Activated naive CD4-positive, alpha-beta T cell treated with anti-CD3 and anti-CD28 coated beads, Interleukin-2, amount 50 U/mL, for 24 hours (primary cell): ENCODE measurements around the gene FOXN3.

Experiments used
- H3K27ac Mint-ChIP-seq: one replicate; pipeline ENCODE4 v1.8.0; 2021; ENCODE audit warnings: mild to moderate bottlenecking, mixed read lengths
- H3K27me3 Mint-ChIP-seq: one replicate; pipeline ENCODE4 v1.8.0; 2021; ENCODE audit warnings: mixed read lengths
- H3K36me3 Mint-ChIP-seq: one replicate; pipeline ENCODE4 v1.8.0; 2021; ENCODE audit warnings: mixed read lengths
- H3K4me1 Mint-ChIP-seq: one replicate; pipeline ENCODE4 v1.8.0; 2021; ENCODE audit warnings: mixed read lengths
- H3K4me3 Mint-ChIP-seq: one replicate; pipeline ENCODE4 v1.8.0; 2021; ENCODE audit warnings: mild to moderate bottlenecking, mixed read lengths
- H3K9me3 Mint-ChIP-seq: one replicate; pipeline ENCODE4 v1.8.0; 2021; ENCODE audit warnings: mixed read lengths

FOXN3 gene

GRCh38 chr14:89291351-89291940 lies 125.6 kb downstream of the FOXN3 start:
- peaks cover 60% of the 10 kb centered on the region for H3K4me1 Mint-ChIP-seq
- no peaks in the 10 kb centered on the region for H3K27me3 Mint-ChIP-seq
- H3K4me3 Mint-ChIP-seq, result no peak overlapping the region
- H3K36me3 Mint-ChIP-seq, result peaks cover 12% of the 10 kb centered on the region
- peak overlapping the region; percentile 30 for H3K27ac Mint-ChIP-seq
- H3K9me3 Mint-ChIP-seq, result no peaks in the 10 kb centered on the region

DNA sequence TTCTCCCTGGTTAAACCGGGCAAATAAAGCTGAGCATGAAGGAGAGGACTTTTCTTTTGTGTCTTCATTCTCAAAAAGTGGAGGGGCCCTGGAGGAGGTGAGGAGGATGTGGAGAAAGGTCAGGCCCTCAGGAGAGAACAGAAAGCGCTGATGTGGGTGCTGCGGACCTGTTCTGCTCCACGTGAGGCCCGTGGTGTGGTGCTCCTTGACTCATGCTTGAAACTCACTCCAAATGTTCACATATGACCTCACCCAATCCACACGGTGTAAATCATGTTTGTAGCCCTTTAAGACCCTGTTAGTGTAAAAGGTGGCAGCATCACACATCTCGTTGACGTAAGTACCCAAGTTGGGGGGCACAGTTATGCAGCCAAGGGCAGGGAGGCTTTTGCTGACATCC lies 126.2 kb downstream of the FOXN3 start:
- H3K4me3 Mint-ChIP-seq, result no peak overlapping the region
- H3K27me3 Mint-ChIP-seq, result no peaks in the 10 kb centered on the region
- no peak overlapping the region for H3K27ac Mint-ChIP-seq
- peaks cover 12% of the 10 kb centered on the region for H3K36me3 Mint-ChIP-seq
- peaks cover 60% of the 10 kb centered on the region for H3K4me1 Mint-ChIP-seq
- H3K9me3 Mint-ChIP-seq, result no peaks in the 10 kb centered on the region

GRCh38 chr14:89289477-89289876 lies 127.6 kb downstream of the FOXN3 start:
- H3K36me3 Mint-ChIP-seq, result peaks cover 12% of the 10 kb centered on the region
- H3K4me1 Mint-ChIP-seq, result peaks cover 62% of the 10 kb centered on the region
- no peak overlapping the region for H3K27ac Mint-ChIP-seq
- no peak overlapping the region for H3K4me3 Mint-ChIP-seq
- H3K9me3 Mint-ChIP-seq, result no peaks in the 10 kb centered on the region
- H3K27me3 Mint-ChIP-seq, result no peaks in the 10 kb centered on the region

- Mint-ChIP-seq H3K27ac (no peak overlapping the region), H3K27me3 (no peaks in the 10 kb centered on the region), H3K9me3 (no peaks in the 10 kb centered on the region), H3K36me3 (peaks cover 13% of the 10 kb centered on the region), H3K4me1 (peaks cover 60% of the 10 kb centered on the region), H3K4me3 (no peak overlapping the region)
Observed at GRCh38 chr14:89288114-89288513, 128.9 kb downstream of the FOXN3 start.

DNA sequence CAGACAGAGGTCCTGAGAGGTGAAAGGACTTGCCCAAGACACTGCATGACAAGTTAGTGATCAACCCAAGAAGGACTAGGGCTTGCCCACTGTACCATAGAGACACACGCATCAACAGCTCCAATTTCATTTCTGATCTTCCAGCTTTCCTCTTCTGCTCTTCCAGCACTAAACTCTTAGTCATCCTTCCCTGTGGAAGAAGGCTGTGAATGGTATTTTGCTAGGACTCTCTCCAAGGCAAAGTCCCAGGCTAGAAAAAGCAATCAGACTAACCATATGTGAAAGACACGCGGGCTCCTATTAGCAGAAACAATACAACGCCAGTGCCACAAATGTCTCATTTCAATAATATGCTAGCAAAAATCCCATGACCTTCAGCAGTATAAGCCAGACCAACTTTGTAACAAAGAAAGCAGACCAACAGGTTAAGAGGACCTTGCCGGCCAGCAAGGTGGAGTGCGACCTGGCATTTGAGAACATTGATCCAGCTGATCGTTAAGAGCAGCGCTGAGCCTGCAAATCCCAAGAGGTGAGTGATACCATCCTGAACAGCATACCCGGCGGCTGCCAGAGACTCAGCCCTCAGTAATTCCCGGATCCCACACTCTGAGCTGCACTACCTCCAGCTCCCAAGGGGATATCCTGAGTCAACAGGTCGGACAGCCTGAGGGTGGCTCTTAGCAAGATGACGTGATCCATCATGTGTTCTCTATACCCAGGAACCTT lies 132.5 kb downstream of the FOXN3 start:
- peaks cover 48% of the 10 kb centered on the region for H3K4me1 Mint-ChIP-seq
- H3K36me3 Mint-ChIP-seq, result peaks cover 16% of the 10 kb centered on the region
- no peaks in the 10 kb centered on the region for H3K9me3 Mint-ChIP-seq
- no peaks in the 10 kb centered on the region for H3K27me3 Mint-ChIP-seq
- no peak overlapping the region for H3K4me3 Mint-ChIP-seq
- H3K27ac Mint-ChIP-seq, result peak overlapping the region; percentile 52

DNA sequence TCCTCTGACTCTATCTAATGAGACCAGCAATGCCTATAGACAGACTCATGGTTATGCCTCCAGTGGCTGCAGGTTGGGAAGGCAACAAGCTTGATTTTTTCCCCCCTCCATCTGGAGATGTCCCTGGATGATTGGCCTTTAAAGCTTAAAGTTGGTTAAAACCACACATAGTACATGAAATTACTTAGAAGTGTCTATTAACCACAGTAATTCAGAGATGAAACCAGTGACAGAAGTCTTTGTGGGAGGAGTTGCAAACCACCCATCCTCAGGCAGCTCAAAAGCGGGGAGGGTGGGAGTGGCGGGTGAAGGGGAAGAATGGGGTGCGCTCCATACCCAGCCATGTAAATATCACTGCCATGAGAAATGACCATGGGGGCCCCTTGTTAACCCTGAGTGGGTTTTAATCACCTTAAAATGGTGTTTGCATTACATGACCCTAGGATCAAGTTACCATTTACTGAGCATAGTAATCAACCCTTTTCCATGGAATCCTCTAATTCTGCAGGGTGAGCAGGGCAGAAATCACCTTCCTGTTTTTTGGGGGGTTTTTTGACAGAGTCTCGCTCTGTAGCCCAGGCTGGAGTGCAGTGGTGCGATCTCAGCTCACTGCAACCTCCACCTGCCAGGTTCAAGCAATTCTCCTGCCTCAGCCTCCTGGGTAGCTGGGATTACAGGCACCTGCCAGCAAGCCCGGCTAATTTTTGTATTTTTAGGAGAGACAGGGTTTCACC lies 133.5 kb downstream of the FOXN3 start:
- Mint-ChIP-seq H3K4me3 (no peak overlapping the region), H3K27me3 (no peaks in the 10 kb centered on the region), H3K9me3 (no peaks in the 10 kb centered on the region), H3K27ac (no peak overlapping the region), H3K4me1 (peaks cover 57% of the 10 kb centered on the region), H3K36me3 (peaks cover 18% of the 10 kb centered on the region)

DNA sequence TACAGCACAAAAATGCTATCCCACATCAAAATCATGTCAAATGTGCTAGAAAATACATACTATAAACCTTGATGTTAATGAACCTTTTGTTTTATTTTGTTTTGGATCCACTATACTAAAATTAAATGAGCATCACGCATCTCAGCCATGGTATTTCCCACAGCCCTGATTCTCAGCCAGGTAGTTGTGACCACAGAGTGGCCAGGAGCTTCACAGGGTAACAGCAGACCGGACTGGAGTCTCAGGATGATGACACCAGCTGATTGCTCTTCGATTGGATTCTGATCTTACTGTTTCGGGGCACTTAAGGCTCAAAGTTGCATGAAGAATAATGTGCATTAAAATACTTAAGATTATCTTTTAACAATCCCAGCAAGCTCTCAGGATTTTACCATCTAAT lies 134.8 kb downstream of the FOXN3 start:
- Mint-ChIP-seq H3K4me3 (no peak overlapping the region), H3K27ac (no peak overlapping the region), H3K4me1 (peaks cover 63% of the 10 kb centered on the region), H3K27me3 (no peaks in the 10 kb centered on the region), H3K9me3 (no peaks in the 10 kb centered on the region), H3K36me3 (peaks cover 19% of the 10 kb centered on the region)

DNA sequence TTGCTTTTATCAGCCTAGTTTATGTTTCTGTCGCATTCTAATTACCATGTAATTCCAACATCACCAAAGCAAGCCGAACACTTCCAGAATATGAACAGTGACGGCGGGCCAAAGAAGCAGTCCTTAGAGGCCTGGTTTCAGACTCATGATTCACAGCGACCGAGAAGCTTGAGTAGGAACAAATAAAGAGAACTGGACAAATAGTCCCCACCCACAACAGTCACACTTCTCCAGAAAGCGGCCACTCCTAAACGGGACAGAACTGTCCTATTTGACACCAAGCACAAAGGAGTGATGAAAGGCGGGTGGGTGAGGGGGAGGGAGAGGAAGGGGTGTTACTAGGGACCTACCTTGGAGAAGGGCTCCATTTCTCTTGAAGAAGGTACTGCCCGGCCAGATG lies 136.4 kb downstream of the FOXN3 start:
- Mint-ChIP-seq H3K27ac (no peak overlapping the region), H3K4me3 (no peak overlapping the region), H3K27me3 (no peaks in the 10 kb centered on the region), H3K9me3 (no peaks in the 10 kb centered on the region), H3K4me1 (peaks cover 72% of the 10 kb centered on the region), H3K36me3 (peaks cover 26% of the 10 kb centered on the region)

GRCh38 chr14:89279649-89280232 lies 137.3 kb downstream of the FOXN3 start:
- peaks cover 27% of the 10 kb centered on the region for H3K36me3 Mint-ChIP-seq
- no peaks in the 10 kb centered on the region for H3K27me3 Mint-ChIP-seq
- H3K4me3 Mint-ChIP-seq, result no peak overlapping the region
- H3K4me1 Mint-ChIP-seq, result peaks cover 75% of the 10 kb centered on the region
- H3K9me3 Mint-ChIP-seq, result no peaks in the 10 kb centered on the region
- no peak overlapping the region for H3K27ac Mint-ChIP-seq

DNA sequence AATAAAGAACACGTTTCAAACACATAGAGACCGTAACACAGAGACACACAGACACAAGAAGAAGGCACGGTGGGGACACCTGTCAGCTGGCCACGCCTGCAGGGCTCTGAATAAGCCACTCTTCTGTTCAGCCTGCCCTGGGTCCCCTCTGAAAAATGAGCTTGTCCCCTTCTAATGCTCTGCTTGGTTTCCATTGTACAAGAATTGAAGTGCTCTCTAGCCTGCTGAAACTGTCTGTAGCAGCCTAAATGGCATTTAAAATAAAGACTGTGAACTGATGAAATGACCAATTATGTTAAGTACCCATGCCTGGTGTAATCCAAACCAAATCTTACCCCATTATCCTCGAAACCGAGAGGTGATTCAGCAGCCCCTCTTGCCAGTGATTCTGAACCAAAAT lies 139.8 kb downstream of the FOXN3 start:
- Mint-ChIP-seq H3K4me1 (peaks cover 75% of the 10 kb centered on the region), H3K4me3 (no peak overlapping the region), H3K36me3 (peaks cover 28% of the 10 kb centered on the region), H3K9me3 (no peaks in the 10 kb centered on the region), H3K27me3 (no peaks in the 10 kb centered on the region), H3K27ac (no peak overlapping the region)

DNA sequence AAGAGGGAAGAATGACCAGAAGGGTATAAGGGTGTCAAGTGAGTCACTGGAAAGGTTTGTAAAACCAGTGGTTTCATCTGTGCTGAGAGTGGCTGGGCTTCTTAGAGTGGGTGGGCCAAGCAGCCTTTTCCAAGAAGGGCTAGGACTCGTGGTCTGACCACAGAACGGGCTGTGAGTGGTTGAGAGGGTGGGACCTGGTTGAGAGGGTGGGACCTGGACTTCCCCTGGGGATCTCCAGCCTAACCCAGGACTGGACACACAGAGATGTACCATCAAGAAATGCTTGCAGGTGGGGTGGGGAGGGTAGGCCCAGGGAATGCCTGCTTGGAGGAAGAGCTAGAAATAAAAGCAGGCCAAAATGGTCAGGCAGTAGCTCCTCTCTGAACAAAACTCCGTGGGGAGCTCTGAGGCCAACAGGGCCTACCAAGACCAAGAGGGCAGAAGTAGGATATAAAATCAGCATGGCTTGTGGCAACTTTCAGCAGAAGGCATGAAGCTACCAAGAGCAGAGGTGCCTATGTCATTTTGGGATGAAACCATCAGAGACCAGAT lies 140.5 kb downstream of the FOXN3 start:
- Mint-ChIP-seq H3K9me3 (no peaks in the 10 kb centered on the region), H3K27ac (peak overlapping the region; percentile 53), H3K4me1 (peaks cover 74% of the 10 kb centered on the region), H3K27me3 (no peaks in the 10 kb centered on the region), H3K36me3 (peaks cover 26% of the 10 kb centered on the region), H3K4me3 (peak overlapping the region; percentile 24)

GRCh38 chr14:89270439-89271227 lies 146.4 kb downstream of the FOXN3 start:
- H3K27ac Mint-ChIP-seq, result no peak overlapping the region
- peaks cover 9% of the 10 kb centered on the region for H3K36me3 Mint-ChIP-seq
- no peak overlapping the region for H3K4me3 Mint-ChIP-seq
- no peaks in the 10 kb centered on the region for H3K9me3 Mint-ChIP-seq
- H3K27me3 Mint-ChIP-seq, result no peaks in the 10 kb centered on the region
- peaks cover 81% of the 10 kb centered on the region for H3K4me1 Mint-ChIP-seq

GRCh38 chr14:89269404-89269803 lies 147.6 kb downstream of the FOXN3 start:
- Mint-ChIP-seq H3K27me3 (no peaks in the 10 kb centered on the region), H3K27ac (no peak overlapping the region), H3K36me3 (peaks cover 10% of the 10 kb centered on the region), H3K4me1 (peaks cover 81% of the 10 kb centered on the region), H3K4me3 (no peak overlapping the region), H3K9me3 (no peaks in the 10 kb centered on the region)

- Mint-ChIP-seq H3K27ac (no peak overlapping the region), H3K27me3 (no peaks in the 10 kb centered on the region), H3K4me1 (peaks cover 79% of the 10 kb centered on the region), H3K36me3 (peaks cover 12% of the 10 kb centered on the region), H3K4me3 (no peak overlapping the region), H3K9me3 (peaks cover 5% of the 10 kb centered on the region)
Observed at GRCh38 chr14:89268514-89268913, 148.5 kb downstream of the FOXN3 start.

DNA sequence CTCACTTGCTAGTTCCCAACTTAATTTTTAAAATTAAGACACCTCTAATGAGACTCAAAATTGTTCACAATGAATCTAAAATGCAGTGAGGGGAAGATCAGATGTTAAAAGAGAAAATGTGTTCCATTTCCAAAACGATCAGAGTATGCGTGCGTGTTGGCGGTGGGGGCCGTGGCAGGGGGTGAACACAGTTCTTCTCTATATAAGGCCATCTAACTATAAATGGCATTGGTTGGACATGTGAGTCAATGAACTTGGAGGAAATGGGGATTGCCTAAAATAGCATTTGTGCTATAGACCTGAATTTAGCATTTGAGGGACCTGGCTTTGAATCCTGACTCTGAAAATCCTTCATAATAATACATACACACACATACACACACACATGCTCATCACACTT lies 149.4 kb downstream of the FOXN3 start:
- Mint-ChIP-seq H3K27ac (peak overlapping the region; percentile 21), H3K36me3 (peaks cover 13% of the 10 kb centered on the region), H3K9me3 (peaks cover 5% of the 10 kb centered on the region), H3K27me3 (no peaks in the 10 kb centered on the region), H3K4me1 (peaks cover 75% of the 10 kb centered on the region), H3K4me3 (no peak overlapping the region)
